ENCODE measurements around the gene SH2D1B. TPM values are rescaled to one million over a fixed set of nuclear protein-coding genes. Genes with fewer than 3 reads are reported as not detected.
"Not testable (repeated sequence)": the region's sequence is repeated elsewhere in the genome, so short reads cannot be mapped to it uniquely, and the experiment has no call there.

The SH2D1B gene
- total and polyA plus RNA-seq, 7 donors, result 0.60 to 2.3 (median 0.92) TPM; not detected in 4

GRCh38 chr1:162358928-162359327, 53.0 kb downstream of the SH2D1B start:
- no peak overlapping the region for H3K27ac ChIP-seq
- no peaks in the 10 kb centered on the region for H3K4me1 ChIP-seq
- H3K36me3 ChIP-seq, result peaks cover 0 to 40% (median 11%) of the 10 kb centered on the region in 4 donors
- TF ChIP-seq POLR2A (IDR thresholded peaks at IDR 0.05) (no peak), EP300 (IDR thresholded peaks at IDR 0.05) (no peak), POLR2AphosphoS5 (IDR thresholded peaks at IDR 0.05) (no peak)
- TF ChIP-seq, protein P1, sequence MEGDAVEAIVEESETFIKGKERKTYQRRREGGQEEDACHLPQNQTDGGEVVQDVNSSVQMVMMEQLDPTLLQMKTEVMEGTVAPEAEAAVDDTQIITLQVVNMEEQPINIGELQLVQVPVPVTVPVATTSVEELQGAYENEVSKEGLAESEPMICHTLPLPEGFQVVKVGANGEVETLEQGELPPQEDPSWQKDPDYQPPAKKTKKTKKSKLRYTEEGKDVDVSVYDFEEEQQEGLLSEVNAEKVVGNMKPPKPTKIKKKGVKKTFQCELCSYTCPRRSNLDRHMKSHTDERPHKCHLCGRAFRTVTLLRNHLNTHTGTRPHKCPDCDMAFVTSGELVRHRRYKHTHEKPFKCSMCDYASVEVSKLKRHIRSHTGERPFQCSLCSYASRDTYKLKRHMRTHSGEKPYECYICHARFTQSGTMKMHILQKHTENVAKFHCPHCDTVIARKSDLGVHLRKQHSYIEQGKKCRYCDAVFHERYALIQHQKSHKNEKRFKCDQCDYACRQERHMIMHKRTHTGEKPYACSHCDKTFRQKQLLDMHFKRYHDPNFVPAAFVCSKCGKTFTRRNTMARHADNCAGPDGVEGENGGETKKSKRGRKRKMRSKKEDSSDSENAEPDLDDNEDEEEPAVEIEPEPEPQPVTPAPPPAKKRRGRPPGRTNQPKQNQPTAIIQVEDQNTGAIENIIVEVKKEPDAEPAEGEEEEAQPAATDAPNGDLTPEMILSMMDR (IDR thresholded peaks at IDR 0.05), result no peak
- intact Hi-C loops (cut with DNase I), result no loop called here
- no peak for DNase-seq
- no peaks in the 10 kb centered on the region for H3K9me3 ChIP-seq
- 71 to 86% methylated on average over 1 of the region's 1 CpG for WGBS, 2 donors
- no peak overlapping the region for H3K4me3 ChIP-seq
- H3K27me3 ChIP-seq, result no peaks in the 10 kb centered on the region

DNA sequence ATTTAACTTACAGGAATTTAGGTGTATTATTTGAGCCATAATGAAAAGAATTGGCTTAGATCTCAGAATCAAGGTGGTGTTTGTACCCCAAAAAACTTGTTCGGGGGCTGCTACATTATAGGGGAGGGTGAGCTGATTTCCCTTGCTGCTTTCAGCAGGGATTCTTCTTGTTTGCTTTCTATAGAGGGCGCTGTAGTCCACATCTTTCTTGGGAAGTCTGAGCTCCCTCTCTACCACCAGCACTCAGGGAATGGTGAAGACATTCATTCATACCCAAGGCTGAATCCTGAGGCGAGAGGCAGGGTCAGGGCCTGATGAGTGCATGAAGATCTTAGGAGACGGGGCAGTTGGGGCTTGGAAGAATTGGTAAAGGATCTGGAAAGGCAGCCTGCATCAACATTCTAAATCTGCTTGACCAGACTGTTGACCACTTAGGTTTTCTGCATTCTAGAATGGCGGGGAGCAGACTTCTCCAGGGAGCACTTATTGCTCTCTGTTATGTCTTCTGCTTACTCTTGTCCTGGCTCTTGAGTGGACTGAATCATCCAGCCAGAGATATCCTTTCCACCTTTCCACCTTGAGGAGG, 54.2 kb downstream of the SH2D1B start:
- Histone ChIP-seq H3K4me3 (no peak overlapping the region), H3K27ac (no peak overlapping the region), H3K27me3 (no peaks in the 10 kb centered on the region), H3K36me3 (peaks cover 0 to 40% (median 11%) of the 10 kb centered on the region in 4 donors), H3K9me3 (no peaks in the 10 kb centered on the region), H3K4me1 (no peaks in the 10 kb centered on the region)
- intact Hi-C loops (cut with DNase I), result no loop called here
- 43 to 51% methylated on average over 5 of the region's 5 CpGs for WGBS, 2 donors
- no peak for TF ChIP-seq EP300 (IDR thresholded peaks at IDR 0.05)
- TF ChIP-seq, protein P1 (IDR thresholded peaks at IDR 0.05), result no peak
- TF ChIP-seq POLR2A (IDR thresholded peaks at IDR 0.05), result no peak
- no peak for TF ChIP-seq POLR2AphosphoS5 (IDR thresholded peaks at IDR 0.05)
- DNase-seq, result no peak

DNA sequence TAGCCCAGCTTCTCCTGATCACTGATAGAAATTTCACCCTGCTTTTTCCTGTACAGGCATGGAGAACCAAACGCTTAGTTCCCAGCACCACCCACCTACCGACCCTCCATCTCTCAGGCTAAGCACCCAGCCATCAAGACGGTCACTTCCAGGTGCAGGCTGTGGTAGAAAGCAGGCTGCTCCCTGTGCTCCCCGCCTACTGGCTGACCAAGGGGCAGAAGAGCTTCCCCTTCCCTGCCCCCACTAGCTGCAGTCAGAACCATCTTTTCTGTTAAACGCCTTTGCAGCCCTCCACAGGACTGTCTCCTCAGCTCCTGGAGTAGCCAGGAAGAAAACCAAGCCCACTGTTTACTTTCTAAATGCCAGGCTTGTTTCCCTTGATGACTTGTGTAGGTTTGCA, 58.2 kb downstream of the SH2D1B start:
- Histone ChIP-seq H3K36me3 (peaks cover 0 to 30% (median 11%) of the 10 kb centered on the region in 4 donors), H3K27me3 (no peaks in the 10 kb centered on the region)

DNA sequence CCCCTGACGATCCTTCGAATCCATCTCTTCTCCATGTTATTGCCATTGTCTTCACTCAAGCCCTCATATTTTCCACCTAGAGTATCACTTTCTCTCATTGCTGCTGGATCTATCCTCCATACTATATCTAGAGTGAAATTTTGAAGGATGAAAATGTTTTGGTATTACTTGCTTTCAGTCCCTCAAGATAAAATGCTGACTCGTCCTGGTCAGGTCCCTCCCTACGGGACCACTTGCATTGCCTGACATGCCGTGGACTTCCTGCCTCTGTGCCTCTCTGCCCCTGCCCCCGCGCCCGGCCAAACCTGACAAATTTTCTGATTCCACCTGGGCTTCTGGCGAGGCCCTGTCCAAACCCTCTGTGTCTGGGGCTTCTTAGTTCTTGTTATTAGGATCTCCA, 58.9 kb downstream of the SH2D1B start:
- no peak for DNase-seq
- Histone ChIP-seq H3K9me3 (no peaks in the 10 kb centered on the region), H3K27me3 (no peaks in the 10 kb centered on the region), H3K36me3 (peaks cover 0 to 30% (median 11%) of the 10 kb centered on the region in 4 donors), H3K4me3 (no peak overlapping the region), H3K27ac (no peak overlapping the region), H3K4me1 (peaks cover 0 to 5% (median 0%) of the 10 kb centered on the region in 4 donors)
- TF ChIP-seq POLR2A (IDR thresholded peaks at IDR 0.05), result no peak
- TF ChIP-seq, protein P1 (IDR thresholded peaks at IDR 0.05), result no peak
- TF ChIP-seq POLR2AphosphoS5 (IDR thresholded peaks at IDR 0.05), result no peak
- TF ChIP-seq EP300 (IDR thresholded peaks at IDR 0.05), result no peak
- intact Hi-C loops (cut with DNase I), result no loop called here
- 85 to 95% methylated on average over 9 of the region's 9 CpGs for WGBS, 2 donors

More for the DNA sequence above, 58.2 kb downstream of the SH2D1B start:
- intact Hi-C loops (cut with DNase I), result no loop called here
- Histone ChIP-seq H3K4me3 (no peak overlapping the region), H3K9me3 (no peaks in the 10 kb centered on the region), H3K27ac (no peak overlapping the region), H3K4me1 (peaks cover 0 to 5% (median 0%) of the 10 kb centered on the region in 4 donors)
- TF ChIP-seq POLR2A (IDR thresholded peaks at IDR 0.05), result no peak
- TF ChIP-seq EP300 (IDR thresholded peaks at IDR 0.05), result no peak
- TF ChIP-seq POLR2AphosphoS5 (IDR thresholded peaks at IDR 0.05), result no peak
- TF ChIP-seq, protein P1 (IDR thresholded peaks at IDR 0.05), result no peak
- 76% methylated on average over 5 of the region's 5 CpGs for WGBS, 2 donors
- DNase-seq, result no peak

GRCh38 chr1:162351874-162352273, 60.1 kb downstream of the SH2D1B start:
- H3K27me3 ChIP-seq; H3K9me3 ChIP-seq; H3K4me3 ChIP-seq; H3K4me1 ChIP-seq; intact Hi-C loops (cut with DNase I); DNase-seq; H3K27ac ChIP-seq: not testable (repeated sequence)
- peaks cover 0 to 22% (median 6%) of the 10 kb centered on the region in 4 donors for H3K36me3 ChIP-seq
- 64 to 97% methylated on average over 3 to 4 of the region's 4 CpGs for WGBS, 2 donors
